ENCODE data around the gene IL32.
A peak's percentile ranks its signal among the peaks of the same experiment; 100 is the strongest.

Gene IL32, protein sequence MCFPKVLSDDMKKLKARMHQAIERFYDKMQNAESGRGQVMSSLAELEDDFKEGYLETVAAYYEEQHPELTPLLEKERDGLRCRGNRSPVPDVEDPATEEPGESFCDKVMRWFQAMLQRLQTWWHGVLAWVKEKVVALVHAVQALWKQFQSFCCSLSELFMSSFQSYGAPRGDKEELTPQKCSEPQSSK

DNA sequence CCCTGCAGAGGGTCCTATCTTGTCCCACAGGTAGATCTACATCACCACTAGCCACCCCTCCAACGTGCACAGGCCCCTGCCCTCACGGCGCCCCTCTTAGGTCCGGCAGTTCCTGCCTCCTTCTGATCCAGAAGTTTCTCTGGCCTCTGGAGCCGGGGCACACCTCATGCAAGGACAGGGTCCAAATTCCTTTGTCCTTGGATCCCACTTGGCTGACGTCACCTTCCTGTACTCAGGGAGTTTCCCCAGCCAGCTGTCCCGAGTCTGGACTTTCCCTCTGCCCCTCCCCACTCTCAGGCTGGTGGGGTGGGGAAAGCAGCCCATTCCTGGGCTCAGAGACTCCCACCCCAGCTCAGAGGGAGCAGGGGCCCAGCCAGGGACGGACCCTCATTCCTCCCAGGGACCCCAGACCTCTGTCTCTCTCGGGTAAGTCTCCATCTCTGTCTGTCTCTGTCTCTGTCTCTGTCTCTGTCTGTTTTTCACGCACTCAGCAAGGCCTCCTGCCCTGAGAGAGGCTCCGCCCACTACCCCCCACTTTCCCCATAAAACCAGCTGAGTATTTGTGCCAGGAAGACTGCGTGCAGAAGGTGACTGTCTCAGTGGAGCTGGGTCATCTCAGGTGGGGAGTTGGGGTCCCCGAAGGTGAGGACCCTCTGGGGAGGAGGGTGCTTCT is at the start of gene IL32:
Gene IL32, plus strand, starts transcription at position 572 of the 673 bp plus-strand sequence. CDS start 172 bp downstream, outside the sequence.
- no peak for DNase-seq

DNA sequence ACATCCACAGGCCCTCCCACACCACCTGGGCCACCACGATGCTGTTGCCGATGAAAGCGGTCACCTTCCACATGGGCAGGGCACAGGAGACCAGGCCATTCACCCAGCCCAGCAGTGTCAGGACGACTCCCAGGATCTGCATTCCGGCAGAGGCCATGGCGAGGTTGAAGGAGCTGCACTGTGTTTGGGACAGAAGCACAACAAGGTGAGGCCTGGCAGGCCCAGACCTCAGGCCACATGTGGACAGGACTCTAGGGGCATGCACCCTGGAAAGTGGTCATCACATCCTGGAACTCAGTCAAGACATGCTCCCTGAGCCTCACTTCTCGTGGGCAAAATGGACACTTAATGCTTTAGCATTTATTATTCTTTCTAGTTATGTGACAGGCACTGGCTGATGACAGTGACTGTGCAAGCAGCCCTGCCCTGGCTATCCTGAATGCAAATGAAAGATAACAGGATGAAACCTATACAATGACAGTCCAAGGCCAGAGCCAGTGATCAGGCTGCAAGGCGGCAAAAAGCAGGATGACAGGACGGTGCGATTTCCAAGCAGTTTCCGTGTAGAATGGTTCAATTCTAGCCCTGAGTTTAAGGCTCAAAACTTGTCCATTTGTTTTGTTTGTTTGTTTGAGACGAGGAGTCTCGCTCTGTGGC is 49.4 kb upstream of the IL32 start:
- DNase-seq: no peak

DNA sequence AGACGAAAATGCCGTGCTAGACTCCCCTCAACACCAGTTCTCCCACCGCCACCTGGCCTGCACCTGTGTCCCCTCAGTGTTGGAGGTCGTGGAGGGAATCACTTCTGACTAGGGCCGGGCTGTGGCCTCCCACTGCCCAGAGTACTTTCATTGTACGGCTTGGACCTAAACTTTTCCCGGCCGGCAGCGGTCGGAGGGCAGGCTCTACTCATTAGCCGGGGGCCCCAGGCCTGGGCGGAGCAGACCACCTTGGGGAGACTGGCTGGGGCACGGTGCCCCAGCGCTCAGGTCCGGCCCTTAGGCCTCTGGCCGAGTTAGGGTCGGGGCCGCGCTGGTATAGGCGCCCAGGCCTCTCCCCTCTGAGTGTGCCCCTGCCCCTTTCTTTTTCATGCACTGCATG is 48.1 kb upstream of the IL32 start:
- no peak for DNase-seq

DNA sequence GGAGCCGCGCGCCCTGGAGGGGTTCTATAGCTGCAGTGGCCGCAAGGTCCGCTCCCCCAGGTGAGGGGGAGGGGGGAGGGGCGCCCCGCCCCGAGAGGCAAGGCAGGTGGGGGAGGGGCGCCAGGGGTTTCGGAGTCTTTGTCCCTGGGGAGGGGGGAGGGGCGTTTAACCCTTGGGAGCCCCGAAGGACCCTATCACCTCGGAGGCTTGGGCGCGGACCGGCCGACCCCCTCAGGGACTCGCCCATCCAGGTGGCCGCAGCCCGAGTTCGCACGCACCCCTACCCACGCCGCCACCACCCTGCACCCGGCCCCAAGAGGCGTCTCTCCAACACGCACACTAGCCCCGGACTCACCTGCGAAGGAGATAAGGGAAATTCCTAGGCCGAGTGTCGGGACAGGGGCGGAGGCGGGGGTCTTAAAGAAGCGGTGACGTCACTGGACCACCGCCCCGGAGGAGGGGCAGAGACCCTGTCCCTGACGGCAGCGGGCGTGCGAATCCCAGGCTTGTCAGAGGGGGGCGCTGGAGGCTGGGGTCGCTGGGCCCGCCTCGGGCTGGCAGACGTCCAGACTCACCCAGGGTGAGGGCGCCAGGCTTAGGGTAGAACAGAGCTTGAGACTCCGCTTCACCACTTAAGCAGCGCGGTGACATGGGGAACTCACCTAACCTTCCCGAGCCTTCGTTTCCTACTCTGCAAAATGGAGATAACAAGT is 47.5 kb upstream of the IL32 start, which contains the start of gene CLDN6:
Gene CLDN6, minus strand, starts transcription at position 390 of the 713 bp plus-strand sequence. CDS start 2,162 bp downstream, outside the sequence.
- DNase-seq: peak; percentile 98

DNA sequence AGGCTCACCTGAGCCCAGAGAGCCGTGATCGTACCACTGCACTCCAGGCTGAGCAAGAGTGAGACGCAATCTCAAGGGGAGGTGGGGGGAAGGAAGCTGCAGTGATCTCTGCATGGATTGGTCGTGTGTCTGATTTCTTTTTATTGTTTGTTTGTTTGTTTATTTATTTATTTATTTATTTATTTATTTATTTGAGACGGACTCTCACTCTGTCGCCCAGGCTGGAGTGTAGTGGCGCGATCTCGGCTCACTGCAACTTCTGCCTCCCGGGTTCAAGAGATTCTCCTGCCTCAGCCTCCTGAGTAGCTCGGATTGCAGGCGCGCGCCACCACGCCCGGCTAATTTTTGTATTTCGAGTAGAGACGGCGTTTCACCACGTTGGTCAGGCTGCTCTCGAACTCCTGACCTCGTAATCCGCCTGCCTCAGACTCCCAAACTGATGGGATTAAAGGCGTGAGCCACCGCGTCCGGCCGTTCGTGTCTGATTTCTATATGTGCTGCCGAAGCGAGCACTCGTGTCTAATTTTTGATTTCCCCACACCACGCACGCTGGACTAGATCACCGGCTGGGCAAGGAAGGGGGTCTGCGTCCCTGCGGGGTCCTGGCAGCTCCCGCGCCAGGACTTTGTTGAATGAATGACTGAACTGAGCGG is 45.7 kb upstream of the IL32 start:
- DNase-seq: no peak

DNA sequence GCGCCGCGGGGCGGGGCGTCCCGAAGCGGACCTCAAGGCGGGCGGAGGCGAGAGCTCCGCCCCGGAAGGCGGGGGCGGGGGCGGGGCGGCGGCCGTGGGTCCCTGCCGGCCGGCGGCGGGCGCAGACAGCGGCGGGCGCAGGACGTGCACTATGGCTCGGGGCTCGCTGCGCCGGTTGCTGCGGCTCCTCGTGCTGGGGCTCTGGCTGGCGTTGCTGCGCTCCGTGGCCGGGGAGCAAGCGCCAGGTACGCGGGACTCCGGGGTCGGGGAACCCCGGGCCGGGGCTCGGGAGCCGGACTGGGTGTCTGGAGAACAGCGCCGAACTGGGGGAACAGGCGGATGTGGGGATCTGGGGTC is 45.2 kb upstream of the IL32 start, which contains the start of gene TNFRSF12A:
Gene TNFRSF12A, plus strand, starts transcription at position 122 of the 357 bp plus-strand sequence. Its CDS starts 30 bp downstream, at position 152.
- peak; percentile 91 for DNase-seq

DNA sequence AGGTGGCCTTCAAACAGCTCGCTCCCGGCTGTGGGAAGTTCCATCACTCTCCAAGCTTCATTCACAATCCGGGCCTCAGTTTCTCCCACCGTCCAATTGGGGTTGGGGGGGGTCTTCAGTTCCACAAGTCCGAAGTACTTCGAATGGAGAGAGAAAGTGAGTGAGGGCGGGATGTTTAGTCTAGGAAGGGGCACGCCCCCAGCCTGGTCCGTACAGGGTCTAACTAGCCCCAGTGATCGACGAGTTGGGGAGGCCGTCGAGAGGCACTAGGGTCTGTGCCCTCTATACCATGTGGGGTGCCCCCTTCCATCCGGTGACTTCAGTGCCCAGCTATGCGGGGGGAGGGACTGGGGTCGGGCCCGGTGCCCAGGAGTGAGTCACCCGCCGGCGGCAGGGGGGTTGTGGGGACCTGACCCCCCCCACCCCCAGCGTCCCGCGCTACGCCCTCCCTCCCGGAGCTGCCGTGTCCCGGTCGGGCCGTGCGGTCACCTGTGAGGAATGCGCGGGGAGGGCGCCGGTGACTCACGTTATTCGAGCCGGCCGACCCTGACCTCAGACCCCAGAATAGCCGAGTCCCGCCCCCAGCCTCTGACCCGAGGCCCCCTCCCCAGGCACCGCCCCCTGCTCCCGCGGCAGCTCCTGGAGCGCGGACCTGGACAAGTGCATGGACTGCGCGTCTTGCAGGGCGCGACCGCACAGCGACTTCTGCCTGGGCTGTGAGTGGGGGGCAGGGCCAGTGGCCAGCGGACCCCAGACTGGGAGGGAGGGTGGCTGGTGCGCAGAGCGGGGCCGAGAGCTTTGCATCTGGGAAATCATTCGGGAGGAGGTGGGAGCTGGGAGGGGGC is 44.6 kb upstream of the IL32 start:
- peak; percentile 99 for DNase-seq

DNA sequence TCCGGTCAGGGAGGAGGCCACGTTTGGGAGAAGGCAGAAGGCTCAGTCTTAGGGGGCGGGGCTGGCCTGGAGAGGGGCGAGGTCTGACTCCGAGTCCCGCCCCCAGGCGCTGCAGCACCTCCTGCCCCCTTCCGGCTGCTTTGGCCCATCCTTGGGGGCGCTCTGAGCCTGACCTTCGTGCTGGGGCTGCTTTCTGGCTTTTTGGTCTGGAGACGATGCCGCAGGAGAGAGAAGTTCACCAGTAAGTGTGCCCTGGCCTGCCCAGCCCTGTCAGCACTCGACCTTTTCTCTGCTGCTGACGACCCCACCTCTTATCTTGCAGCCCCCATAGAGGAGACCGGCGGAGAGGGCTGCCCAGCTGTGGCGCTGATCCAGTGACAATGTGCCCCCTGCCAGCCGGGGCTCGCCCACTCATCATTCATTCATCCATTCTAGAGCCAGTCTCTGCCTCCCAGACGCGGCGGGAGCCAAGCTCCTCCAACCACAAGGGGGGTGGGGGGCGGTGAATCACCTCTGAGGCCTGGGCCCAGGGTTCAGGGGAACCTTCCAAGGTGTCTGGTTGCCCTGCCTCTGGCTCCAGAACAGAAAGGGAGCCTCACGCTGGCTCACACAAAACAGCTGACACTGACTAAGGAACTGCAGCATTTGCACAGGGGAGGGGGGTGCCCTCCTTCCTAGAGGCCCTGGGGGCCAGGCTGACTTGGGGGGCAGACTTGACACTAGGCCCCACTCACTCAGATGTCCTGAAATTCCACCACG is 43.8 kb upstream of the IL32 start:
- peak; percentile 92 for DNase-seq

DNA sequence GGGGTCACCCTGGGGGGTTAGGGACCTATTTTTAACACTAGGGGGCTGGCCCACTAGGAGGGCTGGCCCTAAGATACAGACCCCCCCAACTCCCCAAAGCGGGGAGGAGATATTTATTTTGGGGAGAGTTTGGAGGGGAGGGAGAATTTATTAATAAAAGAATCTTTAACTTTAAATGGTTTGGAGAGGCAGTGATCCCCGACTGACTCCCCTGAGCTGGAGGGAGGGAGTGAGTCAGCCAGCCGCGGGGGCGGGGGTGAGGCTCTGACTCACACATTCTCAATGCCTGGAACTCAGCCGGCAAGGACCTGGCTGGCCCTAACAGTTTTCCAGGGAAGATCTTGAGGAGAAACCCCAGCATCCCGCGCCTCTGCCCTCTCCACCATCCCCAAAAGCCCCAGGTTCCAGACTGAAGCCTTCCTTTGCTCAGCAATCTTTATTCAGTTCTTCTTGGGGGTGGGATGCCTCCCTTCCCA is 43.2 kb upstream of the IL32 start:
- peak; percentile 97 for DNase-seq

DNA sequence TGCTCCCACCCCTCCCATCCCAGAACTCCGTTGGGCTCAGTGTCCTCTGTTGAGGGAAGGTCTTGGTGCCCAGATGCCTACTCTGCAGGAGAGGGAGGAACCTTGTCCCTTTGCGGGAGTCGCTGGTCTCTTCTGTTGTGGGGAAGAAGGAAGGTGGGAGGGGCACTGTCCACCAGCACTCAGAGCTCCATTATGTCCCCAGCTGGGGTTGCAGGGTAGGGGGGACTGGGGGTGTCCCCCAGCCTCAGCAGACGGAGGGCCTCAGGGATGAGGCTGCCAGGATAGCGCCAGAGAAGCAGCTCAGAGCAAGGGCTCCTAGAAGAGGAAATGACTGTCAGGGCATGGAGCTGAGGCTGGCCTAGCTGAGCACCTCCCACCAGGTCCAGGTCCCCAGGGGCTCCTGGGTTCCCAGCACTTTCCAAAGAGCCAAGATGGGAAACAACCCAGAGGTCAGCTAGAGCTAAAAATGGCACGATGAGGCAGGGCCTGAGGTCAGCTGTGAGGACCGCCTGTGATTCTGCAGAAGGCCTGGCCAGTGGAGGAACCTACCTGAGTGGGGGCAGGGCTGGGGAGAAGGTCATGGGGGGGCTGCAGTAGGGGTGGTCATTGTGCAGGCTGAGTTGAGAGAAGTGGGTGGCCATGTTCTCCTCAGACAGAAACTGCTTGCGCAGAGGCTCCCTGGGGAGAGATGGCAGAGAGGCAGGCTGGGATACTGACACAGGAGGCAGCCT is 42.6 kb upstream of the IL32 start:
- DNase-seq: no peak

DNA sequence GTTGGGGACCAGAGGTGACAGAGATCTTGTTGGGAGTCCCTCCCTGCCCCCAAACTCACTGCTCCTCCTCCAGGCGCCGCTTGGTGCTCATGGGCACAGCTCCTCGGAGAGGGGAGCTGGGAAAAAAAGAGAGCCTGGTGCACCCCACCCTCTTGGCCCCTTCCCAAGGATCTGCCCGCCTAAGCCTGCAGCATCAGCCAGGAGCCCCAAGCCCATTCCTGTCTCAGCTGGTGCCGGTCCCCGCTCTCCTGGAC is 42.1 kb upstream of the IL32 start:
- DNase-seq: no peak

DNA sequence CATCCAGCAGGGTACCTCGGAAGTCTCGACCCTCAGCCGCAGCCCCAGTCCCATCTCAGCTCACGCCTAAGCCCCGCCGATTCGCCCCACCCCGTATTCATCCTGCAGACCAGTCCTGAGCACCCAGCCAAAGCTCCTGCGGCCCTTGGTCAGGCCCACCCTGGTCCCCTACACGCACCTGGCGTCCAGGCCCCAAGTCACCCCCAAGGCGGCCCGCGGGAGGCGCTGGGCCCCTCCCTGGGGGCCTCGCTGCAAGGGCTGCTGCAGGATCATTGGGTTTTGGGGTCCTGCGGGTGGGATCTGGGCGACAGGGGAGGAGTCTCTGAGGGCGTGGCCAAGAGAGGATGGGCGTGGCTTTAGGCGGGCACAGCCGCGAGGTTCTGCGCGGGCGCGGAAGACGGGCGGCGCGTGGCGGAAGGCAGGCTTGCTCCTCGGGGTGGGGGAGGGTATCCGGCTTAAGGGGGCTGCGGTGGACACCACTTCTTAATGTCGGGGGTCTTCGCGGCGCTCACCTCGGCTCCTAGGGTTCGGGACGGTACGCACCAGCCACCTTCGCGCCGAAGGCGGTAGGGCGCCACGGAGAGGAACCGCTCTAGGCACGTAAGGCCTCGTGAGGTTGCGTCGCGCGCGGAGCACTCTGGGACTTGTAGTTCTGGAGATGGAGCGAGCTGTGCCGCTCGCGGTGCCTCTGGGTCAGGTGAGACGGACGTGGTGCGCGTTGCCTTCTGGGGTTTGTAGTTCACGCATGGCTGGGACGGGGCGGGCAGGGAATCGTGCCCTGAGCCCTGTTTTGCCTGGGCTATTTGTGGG is 41.6 kb upstream of the IL32 start, which contains the start of the genes HCFC1R1 and THOC6:
Gene HCFC1R1, minus strand, starts transcription at position 274 of the 810 bp plus-strand sequence. Its CDS starts 1 bp downstream, at position 273.
Gene THOC6, plus strand, starts transcription at position 367 of the 810 bp plus-strand sequence. Its CDS starts 292 bp downstream, at position 659.
- peak; percentile 98 for DNase-seq

DNA sequence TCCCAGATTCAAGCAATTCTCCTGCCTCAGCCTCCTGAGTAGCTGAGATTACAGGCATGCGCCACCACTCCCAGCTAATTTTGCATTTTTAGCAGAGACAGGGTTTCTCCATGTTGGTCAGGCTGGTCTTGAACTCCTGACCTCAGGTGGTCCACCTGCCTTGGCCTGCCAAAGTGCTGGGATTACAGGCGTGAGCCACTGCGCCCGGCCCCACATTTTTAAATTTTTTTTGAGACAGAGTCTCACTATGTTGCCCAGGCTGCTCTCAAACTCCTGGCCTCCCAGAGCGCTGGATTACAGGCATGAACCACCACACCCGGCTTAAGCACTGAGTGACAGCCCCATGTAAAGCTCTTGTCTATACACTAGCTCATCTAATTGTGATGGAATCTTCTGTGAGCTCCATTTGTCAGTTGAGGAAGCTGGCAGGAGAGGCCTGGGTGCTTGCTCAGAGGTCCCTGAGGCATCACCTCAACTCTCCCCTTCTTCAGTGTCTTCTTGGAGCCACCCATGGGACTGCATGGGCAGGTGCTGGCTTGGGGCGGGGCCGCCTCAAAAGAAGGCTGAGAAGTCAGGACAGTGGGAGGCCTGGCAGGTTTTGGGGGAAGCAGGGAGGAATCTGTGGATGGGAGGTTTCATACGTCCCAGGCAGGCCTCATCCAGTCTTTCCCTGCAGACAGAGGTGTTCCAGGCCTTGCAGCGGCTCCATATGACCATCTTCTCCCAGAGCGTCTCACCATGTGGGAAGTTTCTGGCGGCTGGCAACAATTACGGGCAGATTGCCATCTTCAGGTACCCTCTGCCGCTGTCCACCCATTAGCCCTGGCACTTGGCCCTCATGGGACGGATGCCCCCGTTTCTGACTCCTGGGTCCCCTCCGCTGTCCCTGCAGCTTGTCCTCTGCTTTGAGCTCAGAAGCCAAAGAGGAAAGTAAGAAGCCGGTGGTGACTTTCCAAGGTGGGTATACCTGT is 40.1 kb upstream of the IL32 start:
- no peak for DNase-seq

DNA sequence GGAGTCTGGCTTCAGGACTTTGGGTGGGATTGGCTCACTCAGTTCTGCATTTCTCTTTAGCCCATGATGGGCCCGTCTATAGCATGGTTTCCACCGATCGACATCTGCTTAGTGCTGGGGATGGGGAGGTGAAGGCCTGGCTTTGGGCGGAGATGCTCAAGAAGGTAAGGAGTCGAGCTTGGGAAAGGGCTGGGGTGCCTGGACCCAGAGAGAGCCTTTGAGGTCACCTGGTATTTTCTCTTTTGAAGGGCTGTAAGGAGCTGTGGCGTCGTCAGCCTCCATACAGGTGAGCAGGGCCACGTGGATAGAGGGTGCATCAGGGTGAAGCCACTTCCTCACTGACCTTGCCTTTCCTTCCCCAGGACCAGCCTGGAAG is 39.4 kb upstream of the IL32 start:
- DNase-seq: no peak

DNA sequence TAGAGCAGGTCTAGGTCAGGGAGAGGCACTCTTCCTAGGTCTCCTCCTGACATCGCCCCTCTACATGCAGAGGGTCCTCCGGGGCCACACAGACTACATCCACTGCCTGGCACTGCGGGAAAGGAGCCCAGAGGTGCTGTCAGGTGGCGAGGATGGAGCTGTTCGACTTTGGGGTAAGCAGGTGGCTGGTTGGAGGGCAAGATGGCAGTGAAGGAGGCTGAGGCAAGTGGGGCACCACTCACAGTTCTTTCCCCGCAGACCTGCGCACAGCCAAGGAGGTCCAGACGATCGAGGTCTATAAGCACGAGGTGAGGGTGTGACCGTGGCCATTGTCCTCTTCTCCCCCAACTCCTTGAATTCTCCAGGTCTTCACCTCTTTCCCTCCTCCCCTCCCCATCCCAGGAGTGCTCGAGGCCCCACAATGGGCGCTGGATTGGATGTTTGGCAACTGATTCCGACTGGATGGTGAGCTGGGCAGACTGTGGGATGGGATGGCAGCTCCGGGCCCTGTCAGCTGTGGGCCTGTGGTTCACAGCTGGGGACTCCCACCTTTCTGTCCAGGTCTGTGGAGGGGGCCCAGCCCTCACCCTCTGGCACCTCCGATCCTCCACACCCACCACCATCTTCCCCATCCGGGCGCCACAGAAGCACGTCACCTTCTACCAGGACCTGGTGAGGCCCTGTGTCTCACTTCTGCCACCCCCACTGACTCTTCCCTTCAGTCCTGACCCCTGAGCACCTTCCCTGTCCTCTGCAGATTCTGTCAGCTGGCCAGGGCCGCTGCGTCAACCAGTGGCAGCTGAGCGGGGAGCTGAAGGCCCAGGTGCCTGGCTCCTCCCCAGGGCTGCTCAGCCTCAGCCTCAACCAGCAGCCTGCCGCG is 38.6 kb upstream of the IL32 start:
- DNase-seq: no peak

DNA sequence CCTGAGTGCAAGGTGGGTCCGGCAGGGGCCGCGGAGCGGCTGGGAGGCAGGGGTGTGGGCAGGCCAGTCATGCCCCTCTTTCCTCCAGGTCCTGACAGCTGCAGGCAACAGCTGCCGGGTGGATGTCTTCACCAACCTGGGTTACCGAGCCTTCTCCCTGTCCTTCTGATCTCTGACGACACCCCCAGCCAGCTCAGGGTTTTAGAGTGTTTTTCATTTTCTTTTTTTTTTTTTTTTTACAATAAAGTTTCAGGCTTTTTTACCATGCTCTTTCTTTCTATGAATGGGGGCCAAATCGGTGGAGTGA is 38.0 kb upstream of the IL32 start:
- DNase-seq: no peak

DNA sequence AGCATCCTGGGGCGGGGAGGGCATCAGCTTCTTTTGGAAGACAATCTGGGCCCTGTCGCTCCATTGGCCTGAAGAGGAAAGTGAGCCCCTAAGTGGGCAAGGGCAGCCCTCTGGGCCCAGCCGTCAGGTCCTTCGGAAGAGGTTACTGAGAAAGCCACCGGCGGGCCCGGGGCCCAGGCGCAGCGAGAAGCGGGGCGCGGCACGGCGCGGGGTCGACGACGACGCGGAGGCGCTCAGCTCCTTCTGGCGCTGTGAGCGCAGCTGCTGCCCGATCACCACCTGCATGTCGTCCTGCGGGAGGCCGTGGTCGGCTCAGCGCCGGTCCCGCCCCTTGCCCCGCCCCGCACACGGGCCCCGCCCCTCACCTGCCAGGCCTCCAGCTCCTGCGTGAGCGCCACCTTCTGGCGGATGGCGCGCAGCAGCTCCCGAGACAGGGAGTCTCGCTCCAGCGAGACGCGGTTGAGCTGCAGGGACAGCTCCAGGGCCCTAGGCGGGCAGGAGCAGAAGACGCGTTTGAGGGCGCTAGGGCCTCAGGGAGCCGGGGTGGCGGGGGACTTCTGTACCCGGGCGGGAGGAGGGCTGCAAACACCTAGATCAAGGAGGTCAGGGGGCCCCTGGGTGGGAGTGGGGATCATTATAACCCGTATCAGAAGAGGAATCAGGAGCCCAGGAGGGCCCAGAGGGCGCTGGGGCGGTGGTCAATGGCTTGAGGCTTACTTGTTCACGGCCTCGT is 37.3 kb upstream of the IL32 start:
- peak; percentile 97 for DNase-seq
